NOMO-1 treated with DMSO at 0.1 percent for 48 hours (cell line): ENCODE data around the gene ZNF534.
"Not testable (repeated sequence)": the region's sequence is repeated elsewhere in the genome, so short reads cannot be mapped to it uniquely, and the experiment has no call there.

Experiments used
- DNase-seq: peaks from one replicate; lab custom pipeline; 2025; ENCODE audit not compliant: unreplicated experiment; lab: John Stamatoyannopoulos, UW

ZNF534 gene

DNA sequence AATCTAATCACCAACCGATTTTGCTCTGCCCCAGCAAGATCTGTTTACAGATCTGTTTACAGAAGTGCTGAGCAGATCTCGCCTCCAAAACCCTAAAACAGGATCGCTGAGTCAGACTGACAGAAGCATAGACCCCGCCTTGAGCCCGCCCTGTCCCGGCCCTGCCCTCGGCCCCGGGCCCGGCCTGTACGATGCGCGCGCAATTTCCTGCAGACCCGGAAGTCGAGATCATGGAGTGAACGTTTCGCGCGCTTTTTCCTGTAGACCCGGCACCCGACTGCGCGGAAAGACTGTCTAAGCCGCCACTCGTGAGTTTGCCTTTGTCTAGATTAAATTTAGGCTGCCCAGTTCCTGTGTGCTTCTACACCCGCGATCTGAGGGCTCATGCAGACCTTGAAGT, at the start of gene ZNF534:
ZNF534 (plus strand) TSS at position 212 of the 400 bp plus-strand sequence. CDS start 2,327 bp downstream, outside the sequence.
- no peak for DNase-seq

DNA sequence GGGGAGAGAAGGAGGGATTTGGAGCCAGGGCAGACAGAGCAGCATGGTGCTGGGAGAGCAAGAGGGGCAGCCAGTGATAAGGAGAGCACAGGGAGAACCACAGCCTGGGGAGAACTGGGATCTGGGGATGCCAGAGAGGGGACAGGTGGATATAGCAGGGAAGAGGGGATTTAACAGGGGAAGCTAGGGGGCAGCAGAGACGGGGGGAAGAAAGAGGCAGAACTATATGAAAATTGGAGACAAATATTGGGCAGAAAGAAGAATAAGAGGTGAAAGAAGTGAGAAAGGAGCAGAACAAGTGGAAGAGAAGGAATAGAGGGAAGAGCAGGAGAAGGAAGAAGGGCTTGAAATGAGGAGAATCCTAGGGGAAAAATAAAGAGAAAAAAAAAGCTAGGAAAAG, 37.8 kb upstream of the ZNF534 start:
- DNase-seq: no peak

DNA sequence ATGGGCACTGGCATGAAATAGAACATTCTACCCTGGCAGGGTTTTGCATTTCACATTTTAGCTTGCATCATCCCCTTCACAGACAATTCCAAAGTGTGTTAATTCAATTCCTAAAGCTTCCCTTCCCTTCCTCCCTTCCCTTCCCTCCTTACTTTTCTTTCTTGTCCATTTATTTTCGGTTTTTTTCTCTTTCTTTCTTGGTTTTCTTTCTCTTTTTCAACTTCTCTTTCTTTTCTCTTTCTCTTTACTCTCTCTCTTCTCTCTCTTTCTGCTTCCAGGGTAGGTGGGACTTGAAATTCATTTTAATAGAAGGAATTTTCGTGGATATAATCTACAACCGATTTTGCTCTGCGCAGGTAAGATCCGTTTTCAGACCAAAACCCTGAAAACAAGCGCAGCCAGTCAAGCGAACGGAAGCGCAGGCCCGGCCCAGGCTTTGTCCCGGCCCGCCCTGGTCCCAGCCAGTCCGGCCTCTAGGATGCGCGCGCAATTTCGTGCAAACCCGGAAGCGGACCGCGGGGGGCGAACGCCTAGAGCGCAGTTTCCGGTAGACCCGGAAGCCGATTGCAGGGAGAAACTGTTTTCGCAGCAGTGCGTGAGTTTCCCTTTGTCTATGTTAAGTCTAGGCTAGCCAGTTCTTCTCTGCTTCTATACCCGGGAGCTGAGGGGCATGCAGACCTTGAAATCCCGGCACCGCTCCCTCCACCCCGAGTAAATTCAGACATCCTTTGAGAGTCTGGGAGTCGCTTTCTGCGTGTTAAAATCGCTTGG, 31.5 kb upstream of the ZNF534 start, which contains the start of gene ZNF528:
ZNF528 (plus strand) TSS at position 540 of the 771 bp plus-strand sequence. CDS start 4,165 bp downstream, outside the sequence.
- DNase-seq: peak; percentile 15

- DNase-seq: no peak
Measured at GRCh38 chr19:52398081-52398441, 30.9 kb upstream of the ZNF534 start.

DNA sequence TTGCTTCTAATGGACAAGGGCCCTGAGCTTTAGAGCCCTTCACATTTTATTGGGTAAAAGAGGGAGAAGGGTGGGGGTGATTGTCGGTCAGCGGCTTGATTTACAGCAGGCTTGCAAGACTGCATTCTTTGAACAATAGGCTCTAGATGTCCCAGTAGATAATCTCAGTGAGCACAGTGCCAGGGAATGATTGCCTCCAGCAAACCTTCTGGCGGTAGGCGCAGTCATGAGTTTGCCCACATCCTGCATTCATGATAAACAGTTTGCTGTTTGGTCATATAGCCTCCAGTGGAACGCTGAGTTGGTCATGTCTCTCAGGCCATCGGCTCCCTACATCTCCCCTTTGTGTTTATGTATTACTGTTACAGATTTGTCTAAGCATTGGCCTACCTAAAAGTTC, 18.7 kb upstream of the ZNF534 start:
- no peak for DNase-seq

DNA sequence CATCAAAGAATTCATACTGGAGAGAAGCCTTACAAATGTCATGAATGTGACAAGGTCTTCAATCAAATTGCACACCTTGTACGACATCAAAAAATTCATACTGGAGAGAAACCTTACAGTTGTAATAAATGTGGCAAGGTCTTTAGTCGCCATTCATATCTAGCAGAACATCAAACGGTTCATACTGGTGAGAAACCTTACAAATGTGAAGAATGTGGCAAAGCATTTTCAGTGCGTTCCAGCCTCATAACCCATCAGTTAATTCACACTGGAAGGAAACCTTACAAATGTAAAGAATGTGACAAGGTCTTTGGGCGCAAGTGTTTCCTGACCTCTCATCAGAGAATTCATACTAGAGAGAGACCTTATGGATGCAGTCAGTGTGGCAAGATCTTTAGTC, 13.2 kb upstream of the ZNF534 start:
- no peak for DNase-seq

DNA sequence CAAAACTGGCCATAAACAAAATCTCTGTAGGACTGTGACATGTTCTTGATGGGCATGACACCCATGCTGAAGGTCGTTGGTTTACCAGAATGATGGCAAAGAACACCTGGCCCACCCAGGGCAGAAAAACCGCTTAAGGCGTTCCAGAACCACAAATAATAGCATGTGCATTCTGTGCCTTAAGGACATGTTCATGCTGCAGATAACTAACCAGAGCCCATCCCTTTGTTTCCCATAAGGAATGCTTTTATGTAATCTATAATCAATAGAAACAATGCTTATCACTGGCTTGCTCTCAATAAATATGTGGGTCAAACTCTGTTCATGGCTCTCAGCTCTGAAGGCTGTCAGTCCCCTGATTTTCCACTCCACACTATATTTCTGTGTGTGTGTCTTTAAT, 13.2 kb downstream of the ZNF534 start:
- no peak for DNase-seq

GRCh38 chr19:52444506-52444905, 15.6 kb downstream of the ZNF534 start:
- no peak for DNase-seq

DNA sequence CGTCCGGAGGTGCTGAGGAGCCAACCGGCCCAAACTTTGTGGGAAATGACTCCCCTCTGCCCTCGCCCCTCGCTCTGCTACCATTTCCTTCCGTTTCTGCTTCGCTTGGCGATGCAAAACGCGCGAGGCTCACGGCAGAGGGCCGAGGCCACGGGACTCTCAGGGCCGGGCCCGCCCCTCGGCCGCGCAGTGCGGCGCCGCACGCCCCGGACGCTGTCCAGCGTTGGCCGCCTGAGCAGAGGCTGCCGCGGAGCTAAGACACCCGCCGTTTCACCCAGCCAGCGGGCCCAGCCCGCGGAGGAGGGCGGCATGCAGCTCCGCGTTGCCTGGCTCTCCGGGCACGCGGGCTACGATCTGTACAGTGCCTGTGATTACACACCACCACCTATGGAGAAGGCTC, 22.3 kb downstream of the ZNF534 start:
- DNase-seq: no peak

GRCh38 chr19:52453324-52454094, 24.6 kb downstream of the ZNF534 start, which contains the start of gene ZNF578:
Gene ZNF578, plus strand, starts transcription at chr19:52453553. Its CDS starts 48,293 bp downstream, at chr19:52501846.
- no peak for DNase-seq

- no peak for DNase-seq
Measured at GRCh38 chr19:52464798-52465470, 36.0 kb downstream of the ZNF534 start.

DNA sequence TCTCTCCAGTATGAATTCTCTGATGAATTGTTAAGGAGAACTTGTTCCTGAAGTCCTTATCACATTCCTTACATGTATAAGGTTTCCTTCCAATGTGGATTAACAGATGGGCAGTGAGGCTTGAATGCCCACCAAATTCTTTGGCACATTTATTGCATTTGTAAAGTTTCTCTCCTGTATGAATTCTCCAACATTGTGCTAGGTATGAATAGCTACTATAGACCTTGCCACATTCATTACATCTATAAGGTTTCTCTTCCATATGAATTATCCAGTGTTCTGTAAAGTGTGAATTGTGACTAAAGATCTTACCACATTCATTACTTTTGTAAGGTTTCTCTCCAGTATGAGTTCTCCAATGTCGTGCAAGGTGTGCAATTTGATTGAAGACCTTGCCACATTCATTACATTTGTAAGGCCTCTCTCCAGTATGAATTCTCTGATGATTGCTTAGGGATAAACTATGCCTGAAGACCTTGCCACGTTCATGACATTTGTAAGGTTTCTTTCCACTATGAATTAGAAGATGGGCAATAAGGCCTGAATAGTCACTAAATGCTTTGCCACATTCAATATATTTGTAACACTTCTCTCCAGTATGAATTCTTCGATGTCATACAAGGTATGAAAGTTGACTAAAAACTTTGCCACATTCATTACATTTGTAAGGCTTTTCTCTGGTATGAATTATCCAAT, 44.9 kb downstream of the ZNF534 start:
- DNase-seq: no peak

DNA sequence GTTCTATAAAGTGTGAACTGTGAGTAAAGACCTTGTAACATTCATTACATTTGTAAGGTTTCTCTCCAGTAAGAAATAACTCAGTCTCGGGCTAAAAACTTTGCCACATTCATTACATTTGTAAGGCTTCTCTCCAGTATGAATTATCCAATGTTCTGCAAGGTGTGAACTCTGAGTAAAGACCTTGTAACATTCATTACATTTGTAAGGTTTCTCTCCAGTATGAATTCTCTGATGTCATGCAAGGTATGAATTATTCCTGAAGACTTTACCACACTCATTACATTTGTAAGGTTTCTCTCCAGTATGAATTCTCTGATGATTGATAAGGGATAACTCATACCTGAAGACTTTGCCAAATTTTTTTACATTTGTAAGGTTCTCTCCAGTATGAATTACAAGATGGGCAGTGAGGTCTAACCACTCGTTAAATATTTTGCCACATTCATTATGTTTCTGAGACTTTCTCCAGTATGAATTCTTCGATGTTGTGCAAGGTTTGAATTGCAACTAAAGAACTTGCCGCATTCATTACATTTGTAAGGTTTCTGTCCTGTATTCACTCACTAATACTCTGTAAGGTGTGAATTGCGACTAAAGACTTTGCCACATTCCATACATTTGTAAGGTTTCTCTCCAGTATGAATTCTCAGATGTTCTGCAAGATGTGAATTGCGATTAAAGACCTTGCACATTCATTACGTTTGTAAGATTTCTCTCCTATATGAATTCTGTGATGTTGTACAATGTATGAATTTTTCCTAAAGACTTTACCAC, 45.6 kb downstream of the ZNF534 start:
- DNase-seq: no peak

GRCh38 chr19:52484111-52484743, 55.3 kb downstream of the ZNF534 start:
- DNase-seq: not testable (repeated sequence)

GRCh38 chr19:52485064-52485463, 56.1 kb downstream of the ZNF534 start:
- not testable (repeated sequence) for DNase-seq

DNA sequence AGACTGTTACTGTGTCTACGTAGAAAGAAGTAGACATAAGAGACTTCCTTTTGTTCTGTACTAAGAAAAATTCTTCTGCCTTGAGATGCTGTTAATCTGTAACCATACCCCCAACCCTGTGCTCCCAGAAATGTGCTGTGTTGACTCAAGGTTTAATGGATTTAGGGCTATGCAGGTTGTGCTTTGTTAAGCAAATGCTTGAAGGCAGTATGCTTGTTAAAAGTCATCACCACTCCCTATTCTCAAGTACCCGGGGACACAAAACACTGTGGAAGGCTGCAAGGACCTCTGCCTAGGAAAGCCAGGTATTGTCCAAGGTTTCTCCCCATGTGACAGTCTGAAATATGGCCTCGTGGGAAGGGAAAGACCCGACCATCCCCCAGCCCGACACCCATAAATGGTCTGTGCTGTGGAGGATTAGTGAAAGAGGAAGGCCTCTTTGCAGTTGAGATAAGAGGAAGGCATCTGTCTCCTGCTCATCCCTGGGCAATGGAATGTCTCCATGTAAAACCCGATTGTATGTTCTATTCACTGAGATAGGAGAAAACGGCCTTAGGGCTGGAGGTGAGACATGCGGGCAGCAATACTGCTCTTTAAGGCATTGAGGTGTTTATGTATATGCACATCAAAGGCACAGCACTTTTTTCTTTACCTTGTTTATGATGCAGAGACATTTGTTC, 56.8 kb downstream of the ZNF534 start:
- not testable (repeated sequence) for DNase-seq

- no peak for DNase-seq
Measured at GRCh38 chr19:52492201-52492993, 63.4 kb downstream of the ZNF534 start.

GRCh38 chr19:52492994-52493470, 64.1 kb downstream of the ZNF534 start:
- DNase-seq: no peak
